HL-60 (cell line): ENCODE data around the gene TTC28.

Experiments
- CTCF ChIP-seq: IDR thresholded peaks from one replicate; pipeline ENCODE4 v1.5.1; 2011; ENCODE audit warnings: low read length, control low read depth, inconsistent platforms; ENCODE audit not compliant: insufficient read depth
- GABPA ChIP-seq: IDR thresholded peaks from 2 replicates; pipeline ENCODE4 v1.6.1; 2012; ENCODE audit warnings: low read depth
- POLR2AphosphoS5 ChIP-seq: IDR thresholded peaks from 2 replicates; pipeline ENCODE4 v1.6.1; 2012; ENCODE audit warnings: low read depth
- REST ChIP-seq: IDR thresholded peaks from 2 replicates; pipeline ENCODE4 v1.6.1; 2012; ENCODE audit warnings: low read depth; ENCODE audit not compliant: insufficient replicate concordance
- SPI1 ChIP-seq: IDR thresholded peaks from 2 replicates; pipeline ENCODE4 v1.6.1; 2012; ENCODE audit warnings: low read depth, mild to moderate bottlenecking, borderline replicate concordance

DNA sequence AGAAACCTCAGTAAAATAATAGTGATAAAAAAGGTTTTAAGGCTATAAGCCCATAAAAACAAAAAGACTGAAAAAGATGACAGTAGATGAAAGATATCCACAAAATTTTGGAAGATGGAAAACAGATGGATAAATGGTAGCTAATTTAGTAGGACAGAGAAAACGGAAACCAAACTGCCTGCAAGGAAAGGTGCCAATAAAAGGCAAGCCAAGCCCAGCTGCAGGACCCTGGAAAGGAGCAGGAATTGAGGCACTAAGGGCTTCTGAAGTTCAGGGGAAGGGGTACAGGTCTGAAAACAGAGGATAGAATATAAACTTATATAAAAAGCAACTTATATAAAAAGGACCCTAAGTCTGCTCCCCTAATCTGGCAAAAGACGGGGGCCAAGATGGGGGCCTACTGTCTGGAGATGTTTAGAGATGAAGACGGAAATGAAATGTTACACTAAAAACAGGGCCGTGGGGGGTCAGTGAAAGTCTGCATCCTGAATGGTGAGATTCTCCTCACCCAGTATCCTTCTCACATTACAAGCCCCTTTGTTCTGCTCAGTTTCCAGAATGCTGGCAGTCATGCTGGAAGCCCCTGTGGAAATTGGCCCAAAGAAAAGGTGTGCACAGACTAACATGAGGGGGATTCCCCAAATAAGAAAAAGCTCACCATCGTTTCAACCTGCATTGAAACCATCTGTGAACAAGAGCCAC lies 491.3 kb downstream of the TTC28 start:
- no peak for TF ChIP-seq CTCF
- no peak for TF ChIP-seq REST
- TF ChIP-seq POLR2AphosphoS5 = no peak
- TF ChIP-seq GABPA = no peak
- no peak for TF ChIP-seq SPI1
